Body of pancreas (tissue), 4 donors: ENCODE results near the gene GPRC5D.

Source experiments
- POLR2A ChIP-seq, 3 donors: fragments of 450-650 bp; IDR thresholded peaks; one replicate each; pipeline ENCODE4 v1.6.1; 2016; ENCODE audit warnings: antibody characterized with exemption in 3 of 3, mild to moderate bottlenecking in 2 of 3
- TF ChIP-seq, protein P1 (sequence below), 7 experiments: fragments of 450-650 bp in 4 of 7; fragments of 200-600 bp in 3 of 7; sonication (generic) in 3 of 7; IDR thresholded peaks; one replicate each; pipeline ENCODE4 v1.5.1; 2016 to 2019; ENCODE audit warnings: antibody characterized with exemption in 7 of 7

DNA sequence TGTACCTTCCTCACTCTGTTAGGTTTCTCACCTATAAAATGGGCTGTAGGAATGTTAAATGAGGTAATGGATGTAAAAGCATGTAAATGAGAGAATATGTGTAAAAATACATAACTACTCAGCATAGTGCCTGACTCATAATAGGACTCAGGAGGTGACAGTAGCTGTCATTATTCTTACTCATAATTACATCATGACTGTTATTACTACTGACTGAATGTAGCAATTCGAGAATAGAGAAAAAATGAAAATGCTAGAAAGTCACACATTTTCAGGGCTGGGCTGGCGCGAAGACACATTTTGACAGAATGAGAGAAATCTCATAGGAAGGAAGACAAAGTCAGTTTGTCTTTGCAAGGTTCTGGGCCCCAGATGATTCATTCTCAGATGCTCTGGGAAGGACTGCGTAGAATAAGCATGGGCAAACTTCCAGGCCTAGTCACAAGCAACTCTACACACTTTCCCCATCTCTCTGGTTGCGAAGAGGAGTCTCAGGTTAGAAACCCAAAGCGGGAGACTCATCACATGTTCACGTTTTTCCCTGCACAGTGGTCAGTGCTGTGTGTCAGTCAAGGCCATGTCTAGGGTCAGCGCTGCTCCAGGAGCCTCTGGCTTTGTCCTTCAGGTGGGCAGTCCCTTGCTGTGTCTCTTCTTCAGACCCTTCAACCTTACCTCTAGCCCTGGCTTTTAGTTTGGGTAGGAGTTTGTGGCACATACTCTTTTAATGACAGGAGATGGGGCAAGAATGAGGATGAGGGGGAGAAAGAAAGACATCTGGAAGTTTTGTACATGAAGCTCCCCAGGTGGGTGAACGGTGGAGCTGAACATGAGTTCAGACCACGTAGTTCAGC lies 52.2 kb downstream of the GPRC5D start:
- TF ChIP-seq, protein P1, sequence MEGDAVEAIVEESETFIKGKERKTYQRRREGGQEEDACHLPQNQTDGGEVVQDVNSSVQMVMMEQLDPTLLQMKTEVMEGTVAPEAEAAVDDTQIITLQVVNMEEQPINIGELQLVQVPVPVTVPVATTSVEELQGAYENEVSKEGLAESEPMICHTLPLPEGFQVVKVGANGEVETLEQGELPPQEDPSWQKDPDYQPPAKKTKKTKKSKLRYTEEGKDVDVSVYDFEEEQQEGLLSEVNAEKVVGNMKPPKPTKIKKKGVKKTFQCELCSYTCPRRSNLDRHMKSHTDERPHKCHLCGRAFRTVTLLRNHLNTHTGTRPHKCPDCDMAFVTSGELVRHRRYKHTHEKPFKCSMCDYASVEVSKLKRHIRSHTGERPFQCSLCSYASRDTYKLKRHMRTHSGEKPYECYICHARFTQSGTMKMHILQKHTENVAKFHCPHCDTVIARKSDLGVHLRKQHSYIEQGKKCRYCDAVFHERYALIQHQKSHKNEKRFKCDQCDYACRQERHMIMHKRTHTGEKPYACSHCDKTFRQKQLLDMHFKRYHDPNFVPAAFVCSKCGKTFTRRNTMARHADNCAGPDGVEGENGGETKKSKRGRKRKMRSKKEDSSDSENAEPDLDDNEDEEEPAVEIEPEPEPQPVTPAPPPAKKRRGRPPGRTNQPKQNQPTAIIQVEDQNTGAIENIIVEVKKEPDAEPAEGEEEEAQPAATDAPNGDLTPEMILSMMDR (IDR thresholded peaks at IDR 0.05) = no peak
- no peak for TF ChIP-seq POLR2A (IDR thresholded peaks at IDR 0.05)
